Measurements from ENCODE around the gene ATP1B2.

GRCh38 chr17:7618608-7619007, 32.1 kb upstream of the ATP1B2 start:
- TF ChIP-seq EP300 (IDR thresholded peaks at IDR 0.05; ENCODE audit: borderline replicate concordance in 1 of 2, low read depth in 1 of 2, low read length in 1 of 2) (no peak), CTCF (IDR thresholded peaks at IDR 0.05) (no peak), EZH2phosphoT487 (IDR thresholded peaks at IDR 0.05; ENCODE audit: borderline replicate concordance, low read depth) (no peak), USF2 (IDR thresholded peaks at IDR 0.05; ENCODE audit: borderline replicate concordance, low read depth, low read length) (no peak), REST (IDR thresholded peaks at IDR 0.05; ENCODE audit: low read depth, low read length) (no peak), POLR2AphosphoS5 (IDR thresholded peaks at IDR 0.05; ENCODE audit: low read depth, low read length) (no peak)
